GM21529 (cell line): ENCODE measurements around the gene NKD1.

ENCODE experiments used
- ATAC-seq: cut with Tn5 transposase; IDR thresholded peaks from one replicate; pipeline ENCODE4 v1.9.1; 2021; ENCODE audit not compliant: unreplicated experiment

The NKD1 gene

GRCh38 chr16:50557046-50557445 is 8.8 kb downstream of the NKD1 start:
- ATAC-seq, result no peak

GRCh38 chr16:50558913-50559312 is 10.7 kb downstream of the NKD1 start:
- ATAC-seq, result no peak

GRCh38 chr16:50559342-50559741 is 11.1 kb downstream of the NKD1 start:
- no peak for ATAC-seq

- no peak for ATAC-seq
These were observed 11.8 kb downstream of the NKD1 start for GRCh38 chr16:50559804-50560514.

- ATAC-seq, result no peak
These were observed 13.0 kb downstream of the NKD1 start for GRCh38 chr16:50560903-50561863.

- no peak for ATAC-seq
These were observed 14.5 kb downstream of the NKD1 start for GRCh38 chr16:50562657-50563056.

GRCh38 chr16:50563989-50564388 is 15.8 kb downstream of the NKD1 start:
- ATAC-seq, result no peak

GRCh38 chr16:50565428-50565827 is 17.2 kb downstream of the NKD1 start:
- no peak for ATAC-seq

- no peak for ATAC-seq
These were observed 18.1 kb downstream of the NKD1 start for GRCh38 chr16:50566014-50566962.

GRCh38 chr16:50567651-50568050 is 19.5 kb downstream of the NKD1 start:
- no peak for ATAC-seq

GRCh38 chr16:50568187-50568815 is 20.1 kb downstream of the NKD1 start:
- no peak for ATAC-seq

GRCh38 chr16:50570354-50570753 is 22.2 kb downstream of the NKD1 start:
- ATAC-seq, result no peak

GRCh38 chr16:50570808-50571598 is 22.8 kb downstream of the NKD1 start:
- no peak for ATAC-seq

- ATAC-seq, result no peak
These were observed 23.6 kb downstream of the NKD1 start for GRCh38 chr16:50571786-50572185.

- no peak for ATAC-seq
These were observed 24.5 kb downstream of the NKD1 start for GRCh38 chr16:50572700-50573099.

- ATAC-seq, result no peak
These were observed 25.1 kb downstream of the NKD1 start for GRCh38 chr16:50573279-50573678.

- no peak for ATAC-seq
These were observed 25.9 kb downstream of the NKD1 start for GRCh38 chr16:50573947-50574744.

- ATAC-seq, result no peak
These were observed 26.5 kb downstream of the NKD1 start for GRCh38 chr16:50574745-50575136.

- no peak for ATAC-seq
These were observed 27.5 kb downstream of the NKD1 start for GRCh38 chr16:50575743-50576142.
